ENCODE results near the gene RPTOR. TPM values are rescaled to one million over a fixed set of nuclear protein-coding genes. Genes with fewer than 3 reads are reported as not detected.
"Not testable (repeated sequence)": the region's sequence is repeated elsewhere in the genome, so short reads cannot be mapped to it uniquely, and the experiment has no call there.

RPTOR gene
- total RNA-seq, 1 donor from 2014 or later = 66.7 TPM

DNA sequence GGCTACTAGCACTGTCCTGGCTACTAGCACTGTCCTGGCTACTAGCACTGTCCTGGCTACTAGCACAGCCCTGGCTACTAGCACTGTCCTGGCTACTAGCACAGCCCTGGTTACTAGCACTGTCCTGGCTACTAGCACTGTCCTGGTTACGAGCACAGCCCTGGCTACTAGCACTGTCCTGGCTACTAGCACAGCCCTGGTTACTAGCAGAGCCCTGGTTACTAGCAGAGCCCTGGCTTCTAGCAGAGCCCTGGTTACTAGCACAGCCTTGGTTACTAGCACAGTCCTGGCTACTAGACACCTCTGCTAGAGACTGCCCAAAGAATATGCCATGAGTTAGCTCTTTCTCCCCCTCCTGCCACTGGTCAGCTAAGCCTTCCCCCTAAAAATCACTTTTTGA, 200.1 kb downstream of the RPTOR start:
- DNase-seq (ENCODE audit: low spot score); H3K27me3 Mint-ChIP-seq (ENCODE audit: insufficient read depth); H3K9me3 Mint-ChIP-seq; intact Hi-C loops (cut with micrococcal nuclease): not testable (repeated sequence)
- H3K4me1 Mint-ChIP-seq (ENCODE audit: low read depth) = peaks cover 52% of the 10 kb centered on the region
- peak overlapping the region; percentile 28 for H3K27ac Mint-ChIP-seq
- H3K36me3 Mint-ChIP-seq (ENCODE audit: low read depth) = peaks cover 39% of the 10 kb centered on the region
- peak overlapping the region; percentile 12 for H3K4me3 Mint-ChIP-seq

DNA sequence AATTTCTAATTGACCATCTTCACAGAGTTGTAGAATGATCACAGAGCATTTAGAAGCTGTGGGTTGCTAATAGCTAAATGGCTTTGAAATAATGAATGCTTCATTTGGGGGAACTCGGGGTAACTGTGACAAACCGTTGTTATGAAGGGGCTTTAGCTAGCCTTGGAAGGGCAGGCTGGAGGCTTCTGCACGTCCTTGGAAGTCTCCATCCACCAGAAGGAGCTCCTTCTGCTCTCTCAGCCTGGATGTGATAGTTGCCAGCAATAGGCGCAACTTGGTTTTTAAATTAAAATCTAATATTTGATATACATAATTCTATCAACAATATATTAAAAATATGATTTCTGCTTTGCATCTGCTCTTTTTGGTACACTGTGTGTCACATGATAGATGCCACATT, 200.5 kb downstream of the RPTOR start:
- Mint-ChIP-seq H3K4me3 (peak overlapping the region; percentile 12), H3K27ac (peak overlapping the region; percentile 28), H3K4me1 (ENCODE audit: low read depth) (peaks cover 48% of the 10 kb centered on the region), H3K27me3 (ENCODE audit: insufficient read depth) (no peaks in the 10 kb centered on the region), H3K36me3 (ENCODE audit: low read depth) (peaks cover 34% of the 10 kb centered on the region), H3K9me3 (peaks cover 8% of the 10 kb centered on the region)
- intact Hi-C loops (cut with micrococcal nuclease) = no loop called here
- no peak for DNase-seq (ENCODE audit: low spot score)

DNA sequence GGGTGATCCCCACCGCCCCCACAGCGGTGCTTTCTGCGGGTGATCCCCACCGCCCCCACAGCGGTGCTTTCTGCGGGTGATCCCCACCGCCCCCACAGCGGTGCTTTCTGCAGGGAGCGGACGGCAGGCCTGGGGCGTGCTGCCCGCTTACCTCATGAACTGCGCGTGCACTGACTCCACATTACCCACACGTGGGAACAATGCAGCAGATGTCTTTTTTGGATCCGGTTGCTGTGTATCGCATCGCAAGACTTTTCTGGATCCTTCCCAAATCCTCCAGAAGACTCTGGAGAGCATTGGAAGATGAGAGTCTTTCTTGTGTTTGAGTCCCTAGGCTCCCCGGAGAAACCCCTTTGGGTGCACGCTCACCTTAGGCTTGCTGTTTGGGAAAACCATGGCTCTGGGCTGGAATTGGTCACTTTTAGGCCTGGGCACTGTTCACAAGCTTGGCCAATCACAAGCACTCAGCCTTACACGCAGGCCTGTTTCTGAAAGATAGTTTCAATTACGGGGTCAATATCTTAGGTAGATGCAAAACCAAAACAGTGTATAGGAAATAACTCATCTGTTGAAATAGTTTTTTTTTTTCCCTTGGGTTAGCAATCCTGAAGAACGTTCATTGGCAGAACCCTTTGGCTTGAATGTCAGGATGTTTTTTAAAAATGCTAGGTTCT, 201.8 kb downstream of the RPTOR start:
- Mint-ChIP-seq H3K36me3 (ENCODE audit: low read depth) (peaks cover 28% of the 10 kb centered on the region), H3K4me3 (no peak overlapping the region), H3K27me3 (ENCODE audit: insufficient read depth) (no peaks in the 10 kb centered on the region), H3K9me3 (no peaks in the 10 kb centered on the region), H3K27ac (peak overlapping the region; percentile 18), H3K4me1 (ENCODE audit: low read depth) (peaks cover 48% of the 10 kb centered on the region)
- intact Hi-C loops (cut with micrococcal nuclease) = loop anchor here (2.0 kb wide), 1 partner anchor 14 kb away; no protein-coding TSS in a partner anchor
- DNase-seq (ENCODE audit: low spot score) = no peak

- Mint-ChIP-seq H3K4me3 (no peak overlapping the region), H3K27me3 (ENCODE audit: insufficient read depth) (no peaks in the 10 kb centered on the region), H3K36me3 (ENCODE audit: low read depth) (peaks cover 21% of the 10 kb centered on the region), H3K27ac (peak overlapping the region; percentile 83), H3K9me3 (no peaks in the 10 kb centered on the region), H3K4me1 (ENCODE audit: low read depth) (peaks cover 48% of the 10 kb centered on the region)
- intact Hi-C loops (cut with micrococcal nuclease) = loop anchor here (2.0 kb wide), 1 partner anchor 13 kb away; no protein-coding TSS in a partner anchor
- no peak for DNase-seq (ENCODE audit: low spot score)
Measured at GRCh38 chr17:80747469-80747868, 202.8 kb downstream of the RPTOR start.

DNA sequence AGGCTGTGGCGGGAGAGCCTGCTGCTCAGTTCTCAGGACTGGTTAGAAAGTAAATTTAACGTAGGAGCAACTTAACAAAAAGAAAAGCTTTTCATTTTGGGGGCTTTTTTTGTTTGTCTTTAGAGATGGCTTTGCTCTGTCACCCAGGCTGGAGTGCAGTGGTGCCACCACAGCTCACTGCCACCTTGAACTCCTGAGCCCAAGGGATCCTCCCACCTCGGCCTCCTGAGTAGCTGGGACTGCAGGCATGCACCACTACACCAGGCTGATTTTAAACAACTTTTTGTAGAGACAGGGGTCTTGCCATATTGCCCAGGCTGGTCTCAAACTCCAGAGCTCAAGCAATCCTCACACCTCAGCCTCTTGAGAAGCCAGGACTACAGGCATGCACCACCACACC, 205.0 kb downstream of the RPTOR start:
- peaks cover 31% of the 10 kb centered on the region for H3K36me3 Mint-ChIP-seq (ENCODE audit: low read depth)
- no peaks in the 10 kb centered on the region for H3K9me3 Mint-ChIP-seq
- no peak overlapping the region for H3K4me3 Mint-ChIP-seq
- no peak overlapping the region for H3K27ac Mint-ChIP-seq
- intact Hi-C loops (cut with micrococcal nuclease) = no loop called here
- H3K27me3 Mint-ChIP-seq (ENCODE audit: insufficient read depth) = no peaks in the 10 kb centered on the region
- DNase-seq (ENCODE audit: low spot score) = no peak
- H3K4me1 Mint-ChIP-seq (ENCODE audit: low read depth) = peaks cover 52% of the 10 kb centered on the region

- Mint-ChIP-seq H3K27me3 (ENCODE audit: insufficient read depth) (no peaks in the 10 kb centered on the region), H3K4me1 (ENCODE audit: low read depth) (peaks cover 58% of the 10 kb centered on the region), H3K27ac (peak overlapping the region; percentile 55), H3K4me3 (no peak overlapping the region), H3K9me3 (no peaks in the 10 kb centered on the region), H3K36me3 (ENCODE audit: low read depth) (peaks cover 33% of the 10 kb centered on the region)
- no peak for DNase-seq (ENCODE audit: low spot score)
- intact Hi-C loops (cut with micrococcal nuclease) = no loop called here
Measured at GRCh38 chr17:80750263-80750662, 205.6 kb downstream of the RPTOR start.

DNA sequence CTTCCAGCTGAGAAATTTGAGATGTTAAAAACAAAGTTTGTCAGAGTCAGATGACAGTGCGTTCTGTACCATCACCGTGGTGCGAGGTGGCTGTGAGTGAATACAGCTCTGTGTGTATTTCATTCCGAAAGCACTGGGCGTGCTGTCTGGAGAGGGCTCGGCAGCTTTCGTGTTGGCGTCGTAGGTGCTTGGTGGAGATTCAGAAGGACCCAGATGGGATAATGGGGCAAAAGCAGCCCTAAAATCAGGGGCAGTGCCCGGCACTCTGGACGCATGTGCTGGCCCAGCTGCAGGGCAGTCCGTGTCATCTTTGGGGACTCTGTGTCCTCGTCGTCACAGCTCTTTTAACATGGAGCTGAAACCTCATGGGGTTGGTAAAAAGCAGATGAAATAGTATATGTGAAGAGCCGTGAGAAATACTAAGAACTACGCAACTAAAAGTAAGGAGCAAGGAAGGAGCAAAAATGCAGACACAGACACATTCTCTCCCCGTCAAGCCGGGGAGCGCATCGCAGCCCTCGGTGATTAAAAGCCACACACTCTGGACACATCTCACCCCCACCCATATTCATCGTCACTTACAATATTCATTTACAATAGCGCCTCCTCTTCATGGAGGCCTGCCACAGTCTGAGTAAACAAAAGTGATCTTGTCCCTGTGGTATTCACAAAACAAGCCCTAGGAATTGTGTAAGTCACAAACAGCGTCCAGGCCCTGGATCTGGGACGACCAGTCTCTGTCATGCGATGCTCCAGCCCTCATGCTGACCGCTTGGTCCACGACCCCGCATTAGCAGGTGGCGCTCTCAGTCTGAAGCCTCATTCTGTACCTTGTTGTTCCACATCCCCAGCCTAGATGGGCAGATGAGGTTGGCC, 206.7 kb downstream of the RPTOR start:
- Mint-ChIP-seq H3K36me3 (ENCODE audit: low read depth) (peaks cover 41% of the 10 kb centered on the region), H3K4me1 (ENCODE audit: low read depth) (peaks cover 65% of the 10 kb centered on the region), H3K9me3 (no peaks in the 10 kb centered on the region)

DNA sequence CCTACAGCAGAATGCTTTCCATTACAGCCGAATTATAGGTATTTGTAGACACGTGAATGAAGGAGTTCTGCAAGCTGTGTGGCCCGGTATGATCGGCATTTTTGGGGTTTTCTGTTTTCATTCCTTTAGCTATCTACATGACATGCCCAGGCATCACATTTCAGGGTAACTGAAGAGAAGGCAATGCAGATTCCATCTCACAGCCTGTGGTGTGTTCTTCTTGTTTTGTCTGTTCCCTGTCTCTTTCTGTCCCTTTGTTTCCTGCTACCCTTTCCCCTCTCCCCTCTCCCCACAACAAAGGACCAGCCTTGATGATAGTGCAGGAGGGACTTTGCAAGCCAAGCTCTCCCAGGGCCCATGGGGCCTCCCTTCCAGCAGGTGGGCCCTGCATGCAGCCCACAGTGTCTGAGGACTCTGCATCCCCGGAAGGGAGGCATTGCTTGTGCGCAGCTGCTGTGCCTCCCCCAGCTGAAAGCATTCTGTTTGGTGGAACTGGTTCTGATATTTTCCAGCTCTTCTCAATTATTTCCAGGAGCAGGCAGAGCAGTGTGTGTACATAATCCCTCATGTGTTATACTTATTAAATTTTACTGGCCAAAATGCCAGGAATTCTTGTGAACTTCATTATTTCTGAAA, 207.4 kb downstream of the RPTOR start:
- DNase-seq (ENCODE audit: low spot score) = no peak
- Mint-ChIP-seq H3K4me3 (peak overlapping the region; percentile 63), H3K4me1 (ENCODE audit: low read depth) (peaks cover 66% of the 10 kb centered on the region), H3K27ac (peak overlapping the region; percentile 70), H3K36me3 (ENCODE audit: low read depth) (peaks cover 44% of the 10 kb centered on the region), H3K27me3 (ENCODE audit: insufficient read depth) (no peaks in the 10 kb centered on the region), H3K9me3 (no peaks in the 10 kb centered on the region)
- intact Hi-C loops (cut with micrococcal nuclease) = no loop called here

More for the DNA sequence above, 206.7 kb downstream of the RPTOR start:
- Mint-ChIP-seq H3K27ac (peak overlapping the region; percentile 70), H3K4me3 (peak overlapping the region; percentile 63), H3K27me3 (ENCODE audit: insufficient read depth) (no peaks in the 10 kb centered on the region)
- no peak for DNase-seq (ENCODE audit: low spot score)
- intact Hi-C loops (cut with micrococcal nuclease) = no loop called here

DNA sequence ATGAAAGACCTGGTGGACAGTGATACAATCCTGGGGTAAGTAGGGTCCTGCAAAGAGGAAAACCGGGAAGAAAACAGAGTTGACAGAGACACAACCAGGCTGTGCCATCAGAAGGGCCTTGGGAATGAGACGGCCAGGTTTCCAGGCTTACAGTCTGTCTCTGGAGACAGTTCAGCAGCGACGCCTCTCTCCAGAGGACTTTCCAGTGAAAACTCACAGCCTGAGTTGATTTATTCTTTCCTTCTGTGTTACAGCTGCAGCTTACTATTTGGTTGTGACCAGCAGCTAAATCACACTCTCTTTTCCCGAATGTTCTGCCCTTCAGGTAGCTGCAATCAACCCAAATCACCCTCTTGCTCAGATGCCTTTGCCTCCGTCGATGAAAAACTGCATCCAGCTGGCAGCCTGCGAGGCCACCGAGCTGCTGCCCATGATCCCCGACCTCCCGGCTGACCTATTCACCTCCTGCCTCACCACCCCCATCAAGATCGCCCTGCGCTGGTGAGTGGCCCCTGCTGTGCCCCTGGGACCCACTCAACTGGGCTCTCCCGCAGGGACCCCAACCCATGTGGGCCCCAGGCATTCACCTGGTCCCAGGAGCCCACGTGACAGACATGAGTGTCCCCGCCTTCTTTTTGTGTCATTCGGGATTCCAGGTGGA, 209.2 kb downstream of the RPTOR start:
- H3K4me1 Mint-ChIP-seq (ENCODE audit: low read depth) = peaks cover 72% of the 10 kb centered on the region
- peak overlapping the region; percentile 37 for H3K27ac Mint-ChIP-seq
- no peak for DNase-seq (ENCODE audit: low spot score)
- H3K36me3 Mint-ChIP-seq (ENCODE audit: low read depth) = peaks cover 51% of the 10 kb centered on the region
- H3K4me3 Mint-ChIP-seq = no peak overlapping the region
- intact Hi-C loops (cut with micrococcal nuclease) = no loop called here
- no peaks in the 10 kb centered on the region for H3K9me3 Mint-ChIP-seq
- no peaks in the 10 kb centered on the region for H3K27me3 Mint-ChIP-seq (ENCODE audit: insufficient read depth)

GRCh38 chr17:80754846-80755245, 210.2 kb downstream of the RPTOR start:
- Mint-ChIP-seq H3K4me3 (peak overlapping the region; percentile 24), H3K9me3 (no peaks in the 10 kb centered on the region), H3K27me3 (ENCODE audit: insufficient read depth) (no peaks in the 10 kb centered on the region), H3K36me3 (ENCODE audit: low read depth) (peaks cover 59% of the 10 kb centered on the region), H3K4me1 (ENCODE audit: low read depth) (peaks cover 82% of the 10 kb centered on the region), H3K27ac (peak overlapping the region; percentile 37)
- no peak for DNase-seq (ENCODE audit: low spot score)
- intact Hi-C loops (cut with micrococcal nuclease) = no loop called here

- H3K9me3 Mint-ChIP-seq = no peaks in the 10 kb centered on the region
- no peak for DNase-seq (ENCODE audit: low spot score)
- H3K27ac Mint-ChIP-seq = peak overlapping the region; percentile 35
- H3K27me3 Mint-ChIP-seq (ENCODE audit: insufficient read depth) = no peaks in the 10 kb centered on the region
- no peak overlapping the region for H3K4me3 Mint-ChIP-seq
- intact Hi-C loops (cut with micrococcal nuclease) = no loop called here
- peaks cover 60% of the 10 kb centered on the region for H3K36me3 Mint-ChIP-seq (ENCODE audit: low read depth)
- peaks cover 81% of the 10 kb centered on the region for H3K4me1 Mint-ChIP-seq (ENCODE audit: low read depth)
Measured at GRCh38 chr17:80755650-80756405, 211.2 kb downstream of the RPTOR start.

Measured in activated T-helper 1 cell treated with anti-CD3 and anti-CD28 coated beads, Interleukin-12 subunit alpha, Interleukin-12 subunit beta, Interleukin-2, Interleukin-4 antibody, amounts not matched to agents 30 ng/mL and 10 ng/mL and 1 ng/mL, durations not matched to agents 14 hours and 24 hours and 36 hours (primary cell).